HG02610 (cell line): ENCODE measurements around the gene GLRA1.
A peak's percentile ranks its signal among the peaks of the same experiment; 100 is the strongest.
"Not testable (repeated sequence)": the region's sequence is repeated elsewhere in the genome, so short reads cannot be mapped to it uniquely, and the experiment has no call there.

Experiments
- ATAC-seq: cut with Tn5 transposase; IDR thresholded peaks from one replicate; pipeline ENCODE4 v1.9.1; 2021; ENCODE audit warnings: mild to moderate bottlenecking, moderate library complexity; ENCODE audit not compliant: unreplicated experiment

Gene GLRA1

DNA sequence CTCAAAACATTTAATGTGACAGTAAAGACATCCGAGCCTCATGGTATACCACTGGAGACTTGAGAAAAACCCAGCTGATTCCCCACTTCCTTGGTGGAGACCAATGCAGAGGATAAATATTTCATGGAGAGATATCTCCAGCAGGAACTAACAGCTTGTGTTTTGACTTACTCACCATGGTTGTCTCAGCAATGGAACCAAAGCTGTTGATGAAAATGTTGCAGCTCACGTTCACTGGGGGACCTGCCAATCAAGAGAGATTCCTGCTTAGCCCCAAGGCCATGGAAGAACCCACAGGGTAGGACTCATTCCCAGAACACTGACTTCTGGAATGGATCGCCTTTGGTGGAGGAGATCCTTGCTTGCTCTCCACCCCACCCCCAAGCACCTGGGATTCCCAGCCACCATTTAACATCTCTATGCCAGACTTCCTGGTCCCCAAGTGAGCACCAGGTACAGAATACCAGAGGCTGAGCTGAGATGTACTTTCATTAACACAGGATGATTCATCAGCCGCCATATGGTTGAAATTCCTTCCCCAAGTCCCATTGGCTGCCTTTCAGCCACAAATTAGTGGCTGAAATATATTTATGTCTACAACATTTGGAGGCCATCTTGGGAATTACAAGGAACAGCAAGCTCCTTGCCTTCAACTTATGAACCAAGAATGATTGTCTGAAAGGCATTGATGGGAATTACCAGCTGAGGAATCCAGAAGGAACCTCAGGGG is 37.9 kb downstream of the GLRA1 start:
- ATAC-seq = no peak

DNA sequence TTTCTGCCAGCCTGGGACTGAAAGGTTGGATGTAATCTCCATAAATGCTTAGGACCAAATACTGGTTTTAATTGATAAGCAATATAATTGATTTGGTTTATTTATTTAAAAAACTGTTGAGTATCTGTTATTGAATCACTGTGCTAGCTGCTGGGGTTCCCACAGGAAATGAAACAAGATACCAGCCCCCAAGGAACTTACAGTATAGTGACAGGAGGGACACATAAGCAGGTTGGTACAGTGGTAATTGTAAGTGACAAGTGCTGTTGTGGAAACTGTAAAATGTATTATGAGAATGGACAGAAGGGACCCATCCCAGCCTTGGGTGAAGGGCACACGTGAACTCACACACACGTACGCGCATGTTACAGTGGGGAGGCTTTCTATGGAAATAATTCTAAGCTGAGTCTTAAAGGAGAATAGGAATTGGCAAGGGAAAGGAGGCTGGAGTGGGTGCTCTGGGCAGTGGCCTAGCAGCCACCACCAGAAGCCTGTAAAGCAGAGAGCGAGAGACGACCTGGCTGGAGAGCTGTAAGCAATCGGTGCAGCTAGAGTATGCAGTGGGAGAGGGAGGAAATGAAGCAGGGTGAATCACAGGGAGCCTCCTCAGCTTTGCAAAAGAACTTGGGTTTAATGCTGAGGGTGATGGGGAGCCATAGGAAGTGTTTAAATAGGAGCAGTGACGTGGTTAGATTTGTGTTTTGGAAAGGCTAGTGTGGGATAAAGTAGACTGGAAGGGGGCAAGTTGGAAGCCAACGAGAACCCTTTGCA is 39.3 kb downstream of the GLRA1 start:
- ATAC-seq = no peak

DNA sequence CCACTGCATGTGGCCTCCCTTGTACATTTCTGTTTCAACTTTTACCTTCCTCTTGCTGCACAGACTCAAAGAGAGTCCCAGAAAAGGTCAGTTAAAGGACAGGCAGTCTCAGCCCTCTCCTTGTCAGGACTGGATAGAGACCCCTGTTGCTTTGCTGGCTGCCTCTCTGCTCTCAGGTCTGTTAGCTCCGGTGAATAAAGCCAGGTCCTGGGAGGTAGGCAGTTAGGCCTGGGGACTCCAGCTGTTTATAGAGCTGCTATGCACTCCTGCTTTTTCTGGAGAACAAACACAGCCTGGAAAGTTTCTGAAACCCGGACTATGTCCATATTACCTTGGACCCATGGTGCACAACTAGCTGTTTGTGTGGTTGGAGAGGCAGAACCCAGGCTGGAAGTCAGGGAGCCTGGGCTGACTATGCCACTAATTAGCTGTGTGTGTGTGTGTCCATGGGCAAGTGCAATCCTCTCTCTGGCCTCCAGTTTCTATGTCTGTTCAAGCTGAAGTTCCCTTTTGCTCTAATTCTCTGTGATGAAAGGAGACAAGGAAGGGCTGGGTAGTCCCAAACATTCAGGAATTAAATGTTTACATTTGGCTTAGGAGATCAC is 42.9 kb downstream of the GLRA1 start:
- ATAC-seq = no peak

DNA sequence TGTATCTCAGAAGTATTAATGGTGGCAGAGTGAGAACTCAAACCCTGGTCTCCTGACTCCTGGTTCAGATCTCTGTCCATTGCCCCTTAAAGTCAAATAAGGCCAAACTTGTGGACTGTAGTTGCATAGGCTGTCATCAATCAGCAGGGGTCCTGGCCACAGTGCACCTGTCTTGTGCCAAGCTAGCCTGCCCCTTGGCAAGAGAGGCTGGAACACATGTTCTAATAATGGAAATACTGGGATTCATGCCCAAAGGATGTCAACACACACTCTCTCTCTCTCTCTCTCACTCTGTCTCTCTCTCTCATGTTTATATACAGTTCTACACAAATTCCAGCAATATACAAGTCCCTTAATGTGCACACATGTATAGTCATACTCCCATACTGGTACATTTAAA is 44.3 kb downstream of the GLRA1 start:
- no peak for ATAC-seq

DNA sequence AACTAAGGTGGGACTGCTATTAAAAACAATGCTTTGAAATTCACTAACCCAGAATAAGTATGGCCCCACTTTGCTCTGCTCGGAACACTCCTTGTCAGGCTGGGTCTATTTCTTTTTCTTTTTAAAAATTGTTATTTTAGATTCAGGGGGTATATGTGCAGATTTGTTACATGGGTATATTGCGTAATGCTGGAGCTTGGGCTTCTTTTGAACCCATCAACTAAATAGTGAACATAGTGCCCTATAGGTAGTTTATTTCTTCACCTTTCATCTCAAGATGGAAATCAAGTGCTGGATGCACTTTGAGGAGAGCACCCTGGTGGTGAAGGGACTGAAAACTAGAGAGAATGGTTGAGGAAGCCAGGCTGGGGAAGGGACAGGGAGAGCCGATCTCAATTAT is 51.0 kb downstream of the GLRA1 start:
- no peak for ATAC-seq

DNA sequence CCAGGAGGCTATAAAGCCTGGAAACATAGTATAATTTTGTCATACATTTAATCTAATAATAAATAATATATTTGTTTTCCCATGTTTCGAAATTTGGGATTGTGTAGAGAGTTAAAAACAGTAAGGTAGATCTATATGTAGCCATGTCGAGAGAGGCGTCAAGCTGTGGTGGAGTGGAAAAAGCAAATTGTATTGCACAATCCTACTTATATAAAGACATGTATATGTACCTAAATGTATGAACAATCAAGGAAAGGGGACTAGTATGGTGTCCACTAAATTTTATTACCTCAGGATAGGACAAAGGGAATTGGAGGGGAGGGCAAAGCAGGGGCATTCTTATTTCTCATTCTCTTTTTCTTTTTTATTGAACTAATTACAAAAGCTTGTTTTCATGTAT is 52.0 kb downstream of the GLRA1 start:
- no peak for ATAC-seq

DNA sequence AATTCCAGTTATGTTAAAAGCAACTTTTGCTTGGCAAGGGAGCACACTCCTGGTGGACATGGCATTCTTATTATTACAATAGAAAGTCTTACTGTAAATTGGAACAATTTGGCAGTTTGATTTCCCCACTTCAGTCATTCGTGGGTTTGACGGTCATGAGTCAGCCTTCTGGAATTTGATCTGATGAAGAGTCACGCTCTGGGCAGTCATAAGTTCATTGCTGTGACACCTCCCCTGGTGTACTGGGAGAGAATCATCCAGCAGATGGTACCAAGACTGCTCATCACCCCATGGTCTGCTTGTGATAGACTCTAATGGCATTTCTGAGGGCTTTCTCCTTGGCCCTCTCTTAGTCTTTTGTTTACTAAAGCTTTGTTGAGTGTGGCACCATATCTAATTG is 53.8 kb downstream of the GLRA1 start:
- no peak for ATAC-seq

DNA sequence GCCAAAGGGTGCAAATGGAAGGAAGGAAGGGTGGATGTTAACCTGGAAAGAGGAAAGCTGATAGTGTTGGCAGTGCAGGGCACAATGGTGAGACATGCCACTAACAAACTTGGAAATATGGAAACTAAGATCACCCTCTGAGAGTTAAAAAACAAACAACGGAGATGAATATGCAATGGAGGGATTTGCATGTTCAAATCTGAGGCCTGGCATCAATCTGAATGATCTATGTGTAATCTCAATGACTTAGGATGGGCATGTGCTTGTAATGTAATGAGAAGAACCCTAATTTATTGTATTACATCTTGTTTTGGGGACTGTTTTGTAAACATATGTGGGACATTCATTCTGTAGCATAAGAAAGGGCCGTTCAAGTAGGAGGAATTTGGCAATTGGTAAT is 54.4 kb downstream of the GLRA1 start:
- ATAC-seq = no peak

DNA sequence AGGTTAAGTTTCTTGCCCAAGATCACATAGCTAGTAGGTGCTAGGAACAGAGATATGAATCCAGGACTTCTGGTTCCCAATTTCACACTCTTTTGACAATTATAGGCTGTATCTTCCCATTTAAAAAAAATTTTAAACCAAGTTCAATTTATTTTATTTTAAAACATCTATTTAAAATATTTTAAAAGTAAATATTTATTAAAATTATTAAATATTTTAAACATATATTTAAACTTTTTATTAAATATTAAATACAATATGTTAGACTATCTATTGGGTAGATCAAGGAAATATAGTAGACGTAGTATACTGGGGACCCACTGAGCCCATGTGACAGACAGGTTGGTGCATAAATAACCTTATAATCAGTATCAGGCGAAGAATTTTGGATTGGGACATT is 54.8 kb downstream of the GLRA1 start:
- ATAC-seq = no peak

DNA sequence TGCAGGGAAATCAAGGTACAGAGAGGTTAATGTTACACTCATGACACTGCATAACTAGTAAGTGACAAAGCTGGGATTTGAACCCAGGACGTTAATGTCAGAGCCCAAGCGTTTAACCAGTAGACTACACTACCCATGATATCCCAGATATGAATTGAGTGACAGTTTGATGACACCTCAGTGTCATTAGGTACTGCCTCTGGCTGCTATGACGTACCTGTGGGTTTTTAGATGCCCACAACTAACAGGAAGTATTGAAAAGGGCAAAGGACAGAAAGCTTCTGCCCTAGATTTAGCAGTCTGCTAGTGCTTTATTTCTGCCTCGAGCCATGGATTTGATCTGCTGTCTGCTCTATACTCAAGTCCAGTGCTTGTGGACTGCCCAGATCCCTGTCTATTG is 56.2 kb downstream of the GLRA1 start:
- no peak for ATAC-seq

DNA sequence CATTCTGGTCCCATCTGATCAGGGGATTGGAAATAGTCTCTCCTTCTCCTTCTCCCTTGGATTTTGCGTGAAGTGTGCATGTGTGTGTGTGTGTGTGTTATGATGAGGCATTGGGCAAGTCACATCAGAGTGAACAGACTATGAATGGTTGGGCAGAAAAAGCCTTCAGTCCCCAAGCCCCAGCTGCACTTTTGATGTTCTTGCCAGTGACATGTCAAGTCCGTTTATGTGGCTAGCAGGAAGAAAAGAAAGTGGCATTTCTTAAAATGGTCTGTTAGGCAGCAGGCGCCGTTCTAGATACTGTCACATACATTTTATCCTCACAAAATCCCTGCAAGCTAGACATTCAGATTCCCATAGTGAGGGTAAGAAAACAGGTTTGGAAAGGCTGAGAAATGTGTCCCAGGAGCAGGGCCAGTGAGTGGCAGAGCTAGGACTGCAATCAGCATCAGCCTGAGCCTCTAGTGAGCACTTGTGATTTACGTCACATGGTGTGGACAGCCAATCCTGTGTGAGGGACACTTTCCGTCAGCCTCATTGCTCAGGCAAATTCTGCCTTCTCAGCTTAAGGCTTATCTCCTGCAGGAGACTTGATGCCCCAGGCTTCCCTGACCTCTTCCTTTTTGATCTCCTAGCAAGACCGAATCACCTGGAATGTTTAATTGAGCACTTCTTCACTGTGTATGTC is 60.4 kb downstream of the GLRA1 start:
- no peak for ATAC-seq

DNA sequence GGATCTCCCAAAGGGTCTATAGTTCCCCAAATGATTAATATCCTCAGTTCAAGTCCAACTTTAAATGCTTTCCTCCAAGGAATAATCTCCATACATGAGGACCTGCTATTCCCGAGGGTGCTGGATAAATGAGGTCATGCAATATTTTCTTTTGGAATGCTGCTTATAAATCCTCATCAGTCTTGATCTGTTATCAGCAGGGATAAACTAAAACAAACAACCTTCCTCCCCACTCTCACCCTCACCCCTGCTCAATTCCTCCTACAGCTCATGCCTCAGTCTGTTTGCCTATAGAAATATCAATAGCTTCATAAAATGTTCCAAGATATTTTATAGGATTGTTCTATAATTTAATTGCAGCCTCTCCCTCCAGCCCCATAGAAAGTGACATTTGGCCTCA is 61.1 kb downstream of the GLRA1 start:
- ATAC-seq = no peak

DNA sequence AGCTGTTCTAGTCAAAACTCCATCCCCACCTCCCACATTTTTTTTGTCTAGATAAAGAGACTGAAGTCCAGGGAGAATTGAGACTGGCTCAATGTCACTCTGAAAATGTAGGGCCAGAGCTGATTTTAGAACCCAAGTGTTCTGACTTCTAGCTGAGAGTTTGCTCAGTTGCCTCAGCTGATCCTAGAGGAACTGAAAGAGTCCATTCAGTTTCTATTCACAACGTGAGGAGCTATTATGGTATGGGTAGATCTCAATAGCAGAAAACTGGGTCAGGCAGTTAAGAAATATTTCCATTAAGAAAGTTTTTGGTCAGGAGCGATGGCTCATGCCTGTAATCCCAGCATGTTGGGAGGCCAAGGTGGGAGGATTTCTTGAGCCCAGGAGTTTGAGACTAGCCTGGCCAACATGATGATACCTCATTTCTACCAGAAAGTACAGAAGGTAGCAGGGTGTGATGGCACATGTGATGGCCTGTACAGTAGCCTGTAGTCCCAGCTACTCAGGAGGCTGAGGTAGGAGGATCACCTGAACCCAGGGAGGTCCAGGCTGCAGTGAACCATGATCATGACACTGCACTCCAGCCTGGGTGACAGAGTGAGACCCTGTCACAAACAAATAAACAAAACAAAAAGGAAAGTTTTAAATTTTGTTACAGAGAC is 61.7 kb downstream of the GLRA1 start:
- peak; percentile 68 for ATAC-seq

DNA sequence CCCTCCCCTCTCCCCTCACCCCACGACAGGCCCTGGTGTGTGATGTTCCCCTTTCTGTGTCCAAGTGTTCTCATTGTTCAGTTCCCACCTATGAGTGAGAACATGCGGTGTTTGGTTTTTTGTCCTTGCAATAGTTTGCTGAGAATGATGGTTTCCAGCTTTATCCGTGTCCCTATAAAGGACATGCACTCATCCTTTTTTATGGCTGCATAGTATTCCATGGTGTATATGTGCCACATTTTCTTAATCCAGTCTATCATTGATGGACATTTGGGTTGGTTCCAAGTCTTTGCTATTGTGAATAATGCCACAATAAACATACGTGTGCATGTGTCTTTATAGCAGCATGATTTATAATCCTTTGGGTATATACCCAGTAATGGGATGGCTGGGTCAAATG is 63.8 kb downstream of the GLRA1 start:
- not testable (repeated sequence) for ATAC-seq

DNA sequence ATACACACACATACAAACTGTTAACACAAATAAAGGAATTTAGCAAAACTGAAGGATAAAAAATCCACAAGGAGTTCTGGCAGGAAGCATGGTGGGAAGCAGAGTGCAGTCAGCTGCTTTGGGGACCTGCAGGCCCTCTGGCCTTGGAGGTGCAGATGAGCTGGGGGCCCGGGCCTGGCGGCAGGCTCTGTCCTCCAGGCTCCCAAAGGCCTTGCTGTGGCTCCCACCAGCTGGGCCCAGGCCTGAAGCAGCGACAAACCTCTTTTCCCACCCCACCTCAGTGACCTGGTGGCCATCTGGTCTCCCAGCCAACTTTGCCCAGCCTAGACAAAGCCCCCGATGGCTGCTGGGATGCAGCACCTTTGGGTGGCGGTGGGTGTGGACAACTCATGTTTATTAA is 67.8 kb downstream of the GLRA1 start:
- ATAC-seq = no peak

DNA sequence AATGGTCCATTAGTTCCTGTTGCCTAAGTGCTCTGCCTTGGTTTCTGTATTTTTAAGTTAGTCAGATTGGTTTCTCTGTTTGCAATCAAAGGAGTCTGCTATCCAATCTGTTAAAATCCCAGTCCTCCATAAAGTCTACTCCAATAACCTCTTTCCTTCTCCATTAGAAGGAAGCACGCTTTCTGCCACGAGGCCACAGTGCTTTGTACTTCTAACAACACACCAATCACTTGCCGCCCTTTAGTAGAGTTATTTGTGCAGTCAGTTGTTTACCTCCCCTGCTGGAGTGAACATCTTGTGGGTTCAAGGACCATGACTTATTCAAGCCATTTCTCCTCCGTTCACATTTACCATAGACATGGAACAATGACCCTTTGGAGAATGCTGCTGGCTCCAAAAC is 69.0 kb downstream of the GLRA1 start:
- ATAC-seq = no peak

DNA sequence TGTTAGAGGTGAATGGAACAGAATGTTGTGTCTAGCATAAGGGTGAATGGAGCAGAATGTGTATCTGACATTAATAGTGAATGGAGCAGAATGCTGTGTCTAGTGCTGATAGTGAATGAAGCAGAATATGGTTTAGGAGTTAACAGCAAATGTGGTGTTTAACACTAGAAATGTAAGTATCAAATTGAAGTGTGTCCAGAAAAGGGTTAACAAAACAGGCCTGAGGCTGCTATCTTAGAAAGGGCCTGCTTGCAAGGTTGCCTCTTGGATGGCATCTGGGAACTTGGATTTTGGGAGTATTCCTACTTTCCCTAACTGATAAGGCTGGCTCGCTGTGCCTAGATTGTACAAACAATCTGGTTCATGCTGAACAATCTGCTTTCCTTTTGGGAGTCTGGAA is 76.8 kb downstream of the GLRA1 start:
- ATAC-seq = no peak

DNA sequence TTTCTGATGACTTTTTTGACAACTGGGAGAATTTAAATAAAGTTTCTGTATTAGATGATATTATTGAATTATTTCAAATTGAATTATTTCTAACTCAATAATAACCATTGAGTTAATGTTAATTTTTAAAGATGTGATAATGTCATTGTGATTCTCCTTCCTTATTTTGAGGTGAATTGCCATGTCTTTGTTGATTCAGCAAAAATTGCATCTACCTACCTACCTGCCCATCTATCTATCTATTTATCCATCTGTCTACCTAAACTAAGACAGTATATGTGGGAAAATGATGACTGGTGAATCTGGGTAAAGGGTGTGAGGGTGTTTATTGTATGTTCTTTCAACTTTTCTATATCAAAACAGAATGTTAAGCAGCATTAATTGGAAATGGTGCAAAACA is 77.9 kb downstream of the GLRA1 start:
- no peak for ATAC-seq

DNA sequence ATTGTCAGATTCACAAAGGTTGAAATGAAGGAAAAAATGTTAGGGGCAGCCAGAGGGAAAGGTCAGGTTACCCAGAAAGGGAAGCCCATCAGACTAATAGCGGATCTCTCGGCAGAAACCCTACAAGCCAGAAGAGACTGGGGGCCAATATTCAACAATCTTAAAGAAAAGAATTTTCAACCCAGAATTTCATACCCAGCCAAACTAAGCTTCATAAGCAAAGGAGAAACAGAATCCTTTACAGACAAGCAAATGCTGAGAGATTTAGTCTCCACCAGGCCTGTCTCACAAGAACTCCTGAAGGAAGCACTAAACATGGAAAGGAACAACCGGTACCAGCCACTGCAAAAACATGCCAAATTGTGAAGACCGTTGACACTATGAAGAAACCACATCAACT is 91.8 kb downstream of the GLRA1 start:
- not testable (repeated sequence) for ATAC-seq

DNA sequence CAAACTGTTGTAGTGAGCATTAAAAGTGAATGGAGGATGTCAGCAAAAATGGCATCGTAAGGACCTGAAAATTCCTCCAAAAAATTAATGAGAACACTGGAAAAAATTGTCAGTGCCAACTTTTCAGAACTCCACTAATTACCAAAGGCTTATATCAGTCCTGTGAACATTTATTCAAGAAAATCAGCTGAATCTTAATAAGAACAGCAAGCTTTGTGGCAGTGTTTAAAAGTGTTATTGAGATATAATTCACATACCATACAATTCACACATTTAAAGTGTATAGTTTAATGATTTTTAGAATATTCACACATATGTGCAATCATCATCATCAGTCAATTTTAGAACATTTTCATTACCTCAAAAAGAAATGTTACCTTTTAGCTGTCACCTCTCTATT is 95.3 kb downstream of the GLRA1 start:
- ATAC-seq = no peak

DNA sequence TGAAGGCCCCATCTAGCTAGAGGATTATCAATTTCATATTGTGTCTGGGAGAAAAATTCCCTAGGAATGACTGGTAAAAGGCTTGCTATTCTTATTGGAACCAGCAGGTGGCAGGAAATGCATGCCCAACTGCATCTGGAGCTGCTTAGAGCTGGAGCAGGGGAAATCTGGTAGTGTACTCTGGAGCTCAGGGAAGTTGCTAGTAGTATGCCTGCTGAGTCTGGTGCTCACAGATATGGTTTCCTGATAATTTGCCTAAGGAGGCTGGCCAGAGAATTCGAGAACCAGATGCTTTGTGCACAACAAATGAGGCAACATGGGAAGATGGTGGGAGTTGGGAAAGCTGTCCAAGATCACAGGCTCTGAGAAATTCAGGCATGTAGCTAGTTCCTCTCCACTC is 99.2 kb downstream of the GLRA1 start:
- ATAC-seq = peak; percentile 59
